Measurements from ENCODE around the gene TNNI2. TPM values are rescaled to one million over a fixed set of nuclear protein-coding genes. Genes with fewer than 3 reads are reported as not detected.

The TNNI2 gene
- total RNA-seq, 1 donor from 2014 or later, result 6.9 TPM

- intact Hi-C loops (cut with DNase I), result no loop called here
- no peak overlapping the region for H3K27ac ChIP-seq
- H3K4me1 ChIP-seq, result peaks cover 18% of the 10 kb centered on the region
- H3K36me3 ChIP-seq, result no peaks in the 10 kb centered on the region
- ATAC-seq (no peak), DNase-seq (peak; percentile 46)
- H3K4me3 ChIP-seq, result no peak overlapping the region
- TF ChIP-seq, protein P1, sequence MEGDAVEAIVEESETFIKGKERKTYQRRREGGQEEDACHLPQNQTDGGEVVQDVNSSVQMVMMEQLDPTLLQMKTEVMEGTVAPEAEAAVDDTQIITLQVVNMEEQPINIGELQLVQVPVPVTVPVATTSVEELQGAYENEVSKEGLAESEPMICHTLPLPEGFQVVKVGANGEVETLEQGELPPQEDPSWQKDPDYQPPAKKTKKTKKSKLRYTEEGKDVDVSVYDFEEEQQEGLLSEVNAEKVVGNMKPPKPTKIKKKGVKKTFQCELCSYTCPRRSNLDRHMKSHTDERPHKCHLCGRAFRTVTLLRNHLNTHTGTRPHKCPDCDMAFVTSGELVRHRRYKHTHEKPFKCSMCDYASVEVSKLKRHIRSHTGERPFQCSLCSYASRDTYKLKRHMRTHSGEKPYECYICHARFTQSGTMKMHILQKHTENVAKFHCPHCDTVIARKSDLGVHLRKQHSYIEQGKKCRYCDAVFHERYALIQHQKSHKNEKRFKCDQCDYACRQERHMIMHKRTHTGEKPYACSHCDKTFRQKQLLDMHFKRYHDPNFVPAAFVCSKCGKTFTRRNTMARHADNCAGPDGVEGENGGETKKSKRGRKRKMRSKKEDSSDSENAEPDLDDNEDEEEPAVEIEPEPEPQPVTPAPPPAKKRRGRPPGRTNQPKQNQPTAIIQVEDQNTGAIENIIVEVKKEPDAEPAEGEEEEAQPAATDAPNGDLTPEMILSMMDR (IDR thresholded peaks at IDR 0.05), result no peak
- no peaks in the 10 kb centered on the region for H3K9me3 ChIP-seq
- H3K27me3 ChIP-seq, result no peaks in the 10 kb centered on the region
Measured at GRCh38 chr11:1822648-1823375, 16.0 kb upstream of the TNNI2 start.

DNA sequence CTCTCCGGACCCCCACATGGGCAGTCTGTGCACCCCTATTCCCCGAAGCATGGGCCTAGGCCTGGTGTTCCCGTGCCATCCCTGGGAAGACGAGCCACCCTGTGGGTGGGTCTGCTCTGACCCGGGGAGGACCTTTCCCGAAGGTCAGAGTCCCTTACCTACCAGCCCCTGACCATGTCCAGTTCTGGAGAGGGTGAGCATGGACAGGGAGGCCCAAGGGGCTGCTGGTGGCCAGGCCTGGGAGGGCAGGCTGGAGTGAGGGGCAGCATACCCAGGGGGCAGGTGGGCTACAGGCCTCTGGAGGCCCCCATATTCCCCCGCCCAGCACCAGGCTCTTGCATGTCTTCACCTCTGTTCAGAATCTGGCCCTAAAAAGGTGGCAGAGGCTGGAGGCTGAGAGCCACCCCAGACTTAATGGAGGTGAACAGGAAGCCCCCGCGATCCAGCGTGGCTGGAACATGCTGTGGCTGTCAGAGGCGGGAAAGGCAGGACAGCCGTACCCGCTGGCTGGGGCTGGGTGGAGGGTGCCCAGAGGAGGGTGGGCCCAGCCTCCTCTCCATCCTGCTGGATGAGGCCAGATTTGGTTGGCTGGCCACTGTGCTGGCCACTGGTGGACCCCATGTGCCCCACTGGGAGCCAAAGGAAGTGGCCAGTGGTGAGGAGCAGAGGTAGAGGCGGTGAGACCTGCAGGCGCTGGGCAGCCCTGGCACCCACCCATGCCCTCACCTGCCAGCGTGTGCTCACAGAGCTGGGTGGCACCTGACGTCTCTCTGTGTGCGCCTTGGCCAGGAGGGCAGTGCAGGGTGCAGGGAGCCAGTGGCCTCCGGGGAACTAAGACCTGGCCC, 15.2 kb upstream of the TNNI2 start:
- DNase-seq, result no peak
- no peaks in the 10 kb centered on the region for H3K9me3 ChIP-seq
- no peak for ATAC-seq
- no peaks in the 10 kb centered on the region for H3K27me3 ChIP-seq
- no peak overlapping the region for H3K4me3 ChIP-seq
- H3K4me1 ChIP-seq, result peaks cover 20% of the 10 kb centered on the region
- TF ChIP-seq, protein P1 (IDR thresholded peaks at IDR 0.05), result no peak
- H3K27ac ChIP-seq, result no peak overlapping the region
- H3K36me3 ChIP-seq, result no peaks in the 10 kb centered on the region
- intact Hi-C loops (cut with DNase I), result no loop called here

DNA sequence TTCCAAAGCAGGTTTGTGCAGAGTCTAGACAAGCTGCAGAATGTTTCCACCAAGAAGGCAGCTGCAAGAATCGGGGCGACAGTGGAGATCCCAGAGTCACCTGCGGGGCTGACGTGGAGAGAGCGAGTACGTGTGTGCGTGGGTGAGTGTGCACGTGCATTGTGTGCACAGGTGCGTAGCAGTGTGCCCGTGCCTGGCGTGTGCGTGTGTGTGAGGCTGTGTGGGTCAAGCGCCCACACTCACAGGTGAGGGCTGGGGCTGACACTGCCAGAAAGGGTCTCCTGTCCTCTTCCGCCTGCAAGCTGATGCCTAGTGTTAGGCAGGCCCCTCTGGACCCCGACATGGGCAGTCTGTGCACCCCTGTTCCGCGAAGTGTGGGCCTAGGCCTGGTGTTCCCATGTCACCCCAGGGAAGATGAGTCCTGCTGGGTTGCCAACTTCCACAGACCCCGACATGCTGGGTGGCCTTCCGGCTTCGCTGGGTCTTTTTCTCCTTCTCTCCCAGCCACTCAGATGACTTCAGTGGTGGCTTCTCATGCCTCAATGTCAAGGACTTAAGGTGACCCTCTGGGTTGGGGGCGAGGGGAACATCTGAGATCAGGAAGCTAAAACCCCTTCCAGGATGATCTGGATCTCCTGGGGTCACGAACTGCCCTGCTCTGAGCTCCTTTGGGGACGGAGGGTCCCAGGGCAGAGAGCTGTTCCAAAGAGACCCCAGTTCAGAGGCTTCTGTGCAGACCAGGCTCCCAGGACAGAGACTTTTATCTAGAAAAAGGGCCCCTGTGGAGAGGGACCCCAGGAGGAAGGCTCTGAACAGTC, 14.4 kb upstream of the TNNI2 start:
- no peak for DNase-seq
- intact Hi-C loops (cut with DNase I), result no loop called here

GRCh38 chr11:1825039-1825740, 13.6 kb upstream of the TNNI2 start:
- intact Hi-C loops (cut with DNase I), result no loop called here
- TF ChIP-seq, protein P1 (IDR thresholded peaks at IDR 0.05), result peak; percentile 56
- DNase-seq (peak; percentile 87), ATAC-seq (peak; percentile 73)
- Histone ChIP-seq H3K27me3 (no peaks in the 10 kb centered on the region), H3K4me3 (no peak overlapping the region), H3K36me3 (no peaks in the 10 kb centered on the region), H3K9me3 (no peaks in the 10 kb centered on the region), H3K4me1 (peaks cover 20% of the 10 kb centered on the region), H3K27ac (no peak overlapping the region)

More for the DNA sequence above, 14.4 kb upstream of the TNNI2 start:
- Histone ChIP-seq H3K27ac (no peak overlapping the region), H3K4me1 (peaks cover 20% of the 10 kb centered on the region), H3K36me3 (no peaks in the 10 kb centered on the region), H3K9me3 (no peaks in the 10 kb centered on the region), H3K4me3 (no peak overlapping the region), H3K27me3 (no peaks in the 10 kb centered on the region)
- TF ChIP-seq, protein P1 (IDR thresholded peaks at IDR 0.05), result no peak
- ATAC-seq, result no peak
